ENCODE results near the gene LSM2. TPM values are rescaled to one million over a fixed set of nuclear protein-coding genes. Genes with fewer than 3 reads are reported as not detected.
"Not testable (repeated sequence)": the region's sequence is repeated elsewhere in the genome, so short reads cannot be mapped to it uniquely, and the experiment has no call there.

Gene LSM2
- total RNA-seq, 1 donor from 2014 or later = 45.9 TPM

GRCh38 chr6:31838114-31838553 lies 31.4 kb upstream of the LSM2 start:
- Histone ChIP-seq H3K4me1 (ENCODE audit: control insufficient read depth in 3 of 3, insufficient read depth in 3 of 3, low read length in 3 of 3) (peaks cover 27 to 35% (median 30%) of the 10 kb centered on the region in 3 donors), H3K36me3 (ENCODE audit: control insufficient read depth in 3 of 3, insufficient read depth in 3 of 3, low read length in 3 of 3) (peaks cover 30 to 36% (median 30%) of the 10 kb centered on the region in 3 donors), H3K9ac (ENCODE audit: low read depth in 1 of 3, low read length in 3 of 3) (peak overlapping the region in 1 of 3 donors; percentile 10)
- H3K27ac ChIP-seq (ENCODE audit: low read depth, low read length); H3K27me3 ChIP-seq (ENCODE audit: control insufficient read depth in 3 of 3, insufficient read depth in 3 of 3, low read length in 3 of 3); H3K9me3 ChIP-seq (ENCODE audit: control insufficient read depth in 3 of 3, low read length in 3 of 3); H3K4me3 ChIP-seq (ENCODE audit: low read length in 3 of 3): not testable (repeated sequence)

GRCh38 chr6:31837369-31838113 lies 30.8 kb upstream of the LSM2 start:
- no peaks in the 10 kb centered on the region for H3K27me3 ChIP-seq (ENCODE audit: control insufficient read depth in 3 of 3, insufficient read depth in 3 of 3, low read length in 3 of 3)
- H3K9me3 ChIP-seq (ENCODE audit: control insufficient read depth in 3 of 3, low read length in 3 of 3) = no peaks in the 10 kb centered on the region
- H3K9ac ChIP-seq (ENCODE audit: low read depth in 1 of 3, low read length in 3 of 3) = peak overlapping the region in 2 of 3 donors; percentile 64 to 98
- peak overlapping the region; percentile 97 for H3K27ac ChIP-seq (ENCODE audit: low read depth, low read length)
- peaks cover 27 to 35% (median 30%) of the 10 kb centered on the region in 3 donors for H3K4me1 ChIP-seq (ENCODE audit: control insufficient read depth in 3 of 3, insufficient read depth in 3 of 3, low read length in 3 of 3)
- H3K36me3 ChIP-seq (ENCODE audit: control insufficient read depth in 3 of 3, insufficient read depth in 3 of 3, low read length in 3 of 3) = peaks cover 30 to 36% (median 30%) of the 10 kb centered on the region in 3 donors
- peak overlapping the region; percentile 13 to 44 (median 28) for H3K4me3 ChIP-seq (ENCODE audit: low read length in 3 of 3)

DNA sequence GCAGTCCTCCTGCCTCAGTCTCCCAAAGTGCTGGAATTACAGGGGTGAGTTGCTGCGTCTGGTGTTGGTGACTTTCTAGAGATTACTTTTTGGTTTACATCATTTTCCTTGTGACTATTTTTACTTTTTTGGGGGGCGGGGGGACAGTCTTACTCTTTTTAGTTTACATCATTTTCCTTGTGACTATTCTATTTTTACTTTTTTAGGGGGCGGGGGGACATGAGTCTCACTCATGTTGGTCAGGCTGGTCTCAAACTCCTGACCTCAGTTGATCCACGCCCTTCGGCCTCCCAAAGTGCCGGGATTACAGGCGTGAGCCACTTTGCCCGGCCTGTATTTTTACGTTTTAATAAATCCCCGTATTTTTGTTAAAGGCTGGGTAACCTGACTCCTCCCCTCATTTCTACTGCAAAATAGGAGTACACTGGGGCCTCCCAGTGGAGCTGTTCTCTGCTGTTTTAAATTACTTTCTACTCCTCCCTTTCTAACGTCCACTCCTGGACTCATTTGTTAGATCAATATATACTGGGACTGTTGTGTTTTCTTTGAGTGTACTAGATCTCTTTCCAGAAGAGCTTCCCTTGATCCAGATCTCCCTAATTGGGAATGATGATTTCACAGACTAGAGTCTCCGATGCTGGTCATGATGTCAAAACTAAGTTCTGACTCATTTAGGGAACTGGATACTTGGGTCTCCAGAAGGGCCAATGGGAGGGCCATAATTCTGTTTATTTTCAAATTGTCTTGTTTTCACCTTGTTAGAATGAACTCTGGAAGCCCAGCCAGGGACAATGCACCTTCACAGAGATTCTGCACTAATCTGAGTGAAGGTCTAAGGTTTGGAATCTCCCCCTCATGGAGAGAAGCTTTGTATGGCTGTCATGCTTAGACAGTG lies 30.0 kb upstream of the LSM2 start:
- H3K4me1 ChIP-seq (ENCODE audit: control insufficient read depth in 3 of 3, insufficient read depth in 3 of 3, low read length in 3 of 3) = peaks cover 28 to 36% (median 31%) of the 10 kb centered on the region in 3 donors

DNA sequence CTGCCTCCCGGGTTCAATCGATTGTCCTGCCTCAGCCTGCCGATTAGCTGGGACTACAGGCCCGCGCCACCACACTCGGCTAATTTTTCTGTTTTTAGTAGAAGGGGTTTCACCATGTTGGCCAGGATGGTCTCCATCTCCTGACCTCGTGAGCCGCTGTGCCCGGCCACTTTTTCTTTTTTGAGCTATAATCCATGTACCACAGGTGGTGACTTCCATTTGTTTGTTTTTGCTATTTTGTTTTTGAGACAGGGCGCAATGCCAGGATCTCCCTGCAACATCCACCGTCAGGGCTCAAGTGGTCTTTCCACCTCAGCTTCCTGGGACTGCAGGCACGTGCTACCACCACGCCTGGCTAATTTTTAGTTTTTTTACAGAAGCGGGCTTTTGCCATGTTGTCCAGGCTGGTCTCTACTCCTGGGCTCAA lies 29.3 kb upstream of the LSM2 start:
- Histone ChIP-seq H3K9me3 (ENCODE audit: control insufficient read depth in 3 of 3, low read length in 3 of 3) (no peaks in the 10 kb centered on the region), H3K4me3 (ENCODE audit: low read length in 3 of 3) (peak overlapping the region; percentile 96 to 98 (median 97)), H3K27me3 (ENCODE audit: control insufficient read depth in 3 of 3, insufficient read depth in 3 of 3, low read length in 3 of 3) (no peaks in the 10 kb centered on the region), H3K4me1 (ENCODE audit: control insufficient read depth in 3 of 3, insufficient read depth in 3 of 3, low read length in 3 of 3) (peaks cover 35 to 43% (median 36%) of the 10 kb centered on the region in 3 donors), H3K36me3 (ENCODE audit: control insufficient read depth in 3 of 3, insufficient read depth in 3 of 3, low read length in 3 of 3) (peaks cover 30 to 36% (median 30%) of the 10 kb centered on the region in 3 donors), H3K9ac (ENCODE audit: low read depth in 1 of 3, low read length in 3 of 3) (peak overlapping the region; percentile 65 to 98 (median 98)), H3K27ac (ENCODE audit: low read depth, low read length) (peak overlapping the region; percentile 97)

More for the DNA sequence above, 30.0 kb upstream of the LSM2 start:
- H3K4me3 ChIP-seq (ENCODE audit: low read length in 3 of 3) = peak overlapping the region; percentile 96 to 98 (median 97)
- no peaks in the 10 kb centered on the region for H3K9me3 ChIP-seq (ENCODE audit: control insufficient read depth in 3 of 3, low read length in 3 of 3)
- no peaks in the 10 kb centered on the region for H3K27me3 ChIP-seq (ENCODE audit: control insufficient read depth in 3 of 3, insufficient read depth in 3 of 3, low read length in 3 of 3)
- peak overlapping the region; percentile 97 for H3K27ac ChIP-seq (ENCODE audit: low read depth, low read length)
- peaks cover 30 to 36% (median 30%) of the 10 kb centered on the region in 3 donors for H3K36me3 ChIP-seq (ENCODE audit: control insufficient read depth in 3 of 3, insufficient read depth in 3 of 3, low read length in 3 of 3)
- peak overlapping the region; percentile 65 to 98 (median 98) for H3K9ac ChIP-seq (ENCODE audit: low read depth in 1 of 3, low read length in 3 of 3)

- Histone ChIP-seq H3K27ac (ENCODE audit: low read depth, low read length) (peak overlapping the region; percentile 97), H3K9me3 (ENCODE audit: control insufficient read depth in 3 of 3, low read length in 3 of 3) (no peaks in the 10 kb centered on the region), H3K27me3 (ENCODE audit: control insufficient read depth in 3 of 3, insufficient read depth in 3 of 3, low read length in 3 of 3) (no peaks in the 10 kb centered on the region), H3K36me3 (ENCODE audit: control insufficient read depth in 3 of 3, insufficient read depth in 3 of 3, low read length in 3 of 3) (peaks cover 22 to 24% (median 22%) of the 10 kb centered on the region in 3 donors), H3K4me1 (ENCODE audit: control insufficient read depth in 3 of 3, insufficient read depth in 3 of 3, low read length in 3 of 3) (peaks cover 39 to 46% (median 41%) of the 10 kb centered on the region in 3 donors), H3K9ac (ENCODE audit: low read depth in 1 of 3, low read length in 3 of 3) (peak overlapping the region; percentile 96 to 98 (median 98)), H3K4me3 (ENCODE audit: low read length in 3 of 3) (peak overlapping the region; percentile 96 to 98 (median 97))
Observed at GRCh38 chr6:31834367-31835250, 27.8 kb upstream of the LSM2 start.

DNA sequence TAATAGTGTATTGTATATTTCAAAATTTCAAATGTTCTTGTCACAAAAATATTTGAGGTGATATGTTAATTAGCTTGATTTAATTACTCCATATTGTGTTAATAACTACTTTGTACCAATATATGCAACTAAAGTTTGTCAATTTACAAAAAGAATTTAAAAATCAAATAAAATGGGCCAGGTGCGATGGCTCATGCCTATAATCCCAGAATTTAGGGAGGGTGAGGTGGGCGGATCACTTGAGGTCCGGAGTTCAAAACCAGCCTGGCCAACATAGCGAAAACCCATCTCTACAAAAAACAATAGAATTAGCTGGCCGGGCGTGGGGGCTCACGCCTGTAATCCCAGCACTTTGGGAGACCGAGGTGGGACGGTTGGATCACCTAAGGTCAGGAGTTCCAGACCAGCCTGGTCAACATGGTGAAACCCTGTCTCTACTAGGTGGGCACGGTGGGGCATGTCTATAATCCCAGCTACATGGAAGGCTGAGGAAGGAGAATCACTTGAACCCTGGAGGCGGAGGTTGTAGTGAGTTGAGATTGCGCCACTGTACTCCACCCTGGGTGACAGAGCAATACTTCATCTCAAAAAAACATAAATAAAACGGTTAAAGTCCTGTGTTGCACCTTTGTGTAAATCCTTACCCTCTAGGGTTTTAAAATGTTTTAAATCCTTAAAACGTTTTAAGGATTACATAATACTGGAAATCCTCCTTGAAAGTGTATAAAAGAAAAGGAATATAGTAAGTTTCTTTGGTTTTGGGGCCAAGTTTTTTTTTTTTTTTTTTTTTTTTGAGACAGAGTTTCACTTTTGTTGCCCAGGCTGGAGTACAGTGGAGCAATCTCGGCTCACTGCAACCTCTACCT lies 24.8 kb upstream of the LSM2 start:
- peaks cover 0 to 6% (median 0%) of the 10 kb centered on the region in 3 donors for H3K36me3 ChIP-seq (ENCODE audit: control insufficient read depth in 3 of 3, insufficient read depth in 3 of 3, low read length in 3 of 3)
- peak overlapping the region; percentile 66 for H3K27ac ChIP-seq (ENCODE audit: low read depth, low read length)
- H3K9ac ChIP-seq (ENCODE audit: low read depth in 1 of 3, low read length in 3 of 3) = peak overlapping the region in 2 of 3 donors; percentile 68 to 80
- H3K4me1 ChIP-seq (ENCODE audit: control insufficient read depth in 3 of 3, insufficient read depth in 3 of 3, low read length in 3 of 3) = peaks cover 26 to 30% (median 27%) of the 10 kb centered on the region in 3 donors
- H3K9me3 ChIP-seq (ENCODE audit: control insufficient read depth in 3 of 3, low read length in 3 of 3) = no peaks in the 10 kb centered on the region
- H3K4me3 ChIP-seq (ENCODE audit: low read length in 3 of 3) = peak overlapping the region; percentile 80 to 83 (median 82)
- no peaks in the 10 kb centered on the region for H3K27me3 ChIP-seq (ENCODE audit: control insufficient read depth in 3 of 3, insufficient read depth in 3 of 3, low read length in 3 of 3)

- peaks cover 23 to 27% (median 24%) of the 10 kb centered on the region in 3 donors for H3K4me1 ChIP-seq (ENCODE audit: control insufficient read depth in 3 of 3, insufficient read depth in 3 of 3, low read length in 3 of 3)
- H3K9ac ChIP-seq (ENCODE audit: low read depth in 1 of 3, low read length in 3 of 3) = peak overlapping the region; percentile 59 to 80 (median 68)
- no peaks in the 10 kb centered on the region for H3K9me3 ChIP-seq (ENCODE audit: control insufficient read depth in 3 of 3, low read length in 3 of 3)
- H3K36me3 ChIP-seq (ENCODE audit: control insufficient read depth in 3 of 3, insufficient read depth in 3 of 3, low read length in 3 of 3) = peaks cover 0 to 1% (median 0%) of the 10 kb centered on the region in 3 donors
- peak overlapping the region; percentile 80 to 83 (median 82) for H3K4me3 ChIP-seq (ENCODE audit: low read length in 3 of 3)
- H3K27ac ChIP-seq (ENCODE audit: low read depth, low read length) = peak overlapping the region; percentile 66
- no peaks in the 10 kb centered on the region for H3K27me3 ChIP-seq (ENCODE audit: control insufficient read depth in 3 of 3, insufficient read depth in 3 of 3, low read length in 3 of 3)
Observed at GRCh38 chr6:31830886-31831335, 24.1 kb upstream of the LSM2 start.

GRCh38 chr6:31829633-31830283 lies 23.0 kb upstream of the LSM2 start:
- H3K27ac ChIP-seq (ENCODE audit: low read depth, low read length) = peak overlapping the region; percentile 66
- H3K36me3 ChIP-seq (ENCODE audit: control insufficient read depth in 3 of 3, insufficient read depth in 3 of 3, low read length in 3 of 3) = no peaks in the 10 kb centered on the region
- H3K9ac ChIP-seq (ENCODE audit: low read depth in 1 of 3, low read length in 3 of 3) = peak overlapping the region; percentile 59 to 83 (median 68)
- H3K4me3 ChIP-seq (ENCODE audit: low read length in 3 of 3) = peak overlapping the region; percentile 80 to 83 (median 82)
- H3K9me3 ChIP-seq (ENCODE audit: control insufficient read depth in 3 of 3, low read length in 3 of 3) = no peaks in the 10 kb centered on the region
- peaks cover 19 to 24% (median 21%) of the 10 kb centered on the region in 3 donors for H3K4me1 ChIP-seq (ENCODE audit: control insufficient read depth in 3 of 3, insufficient read depth in 3 of 3, low read length in 3 of 3)
- H3K27me3 ChIP-seq (ENCODE audit: control insufficient read depth in 3 of 3, insufficient read depth in 3 of 3, low read length in 3 of 3) = no peaks in the 10 kb centered on the region
